HG03442 (cell line): Measurements from ENCODE around the gene MN1.
"Not testable (repeated sequence)": the region's sequence is repeated elsewhere in the genome, so short reads cannot be mapped to it uniquely, and the experiment has no call there.

Experiments
- ATAC-seq: cut with Tn5 transposase; IDR thresholded peaks from one replicate; pipeline ENCODE4 v1.9.1; 2021; ENCODE audit warnings: mild to moderate bottlenecking, moderate library complexity; ENCODE audit not compliant: unreplicated experiment

Gene MN1

GRCh38 chr22:27745809-27746208 lies 55.7 kb downstream of the MN1 start:
- no peak for ATAC-seq

DNA sequence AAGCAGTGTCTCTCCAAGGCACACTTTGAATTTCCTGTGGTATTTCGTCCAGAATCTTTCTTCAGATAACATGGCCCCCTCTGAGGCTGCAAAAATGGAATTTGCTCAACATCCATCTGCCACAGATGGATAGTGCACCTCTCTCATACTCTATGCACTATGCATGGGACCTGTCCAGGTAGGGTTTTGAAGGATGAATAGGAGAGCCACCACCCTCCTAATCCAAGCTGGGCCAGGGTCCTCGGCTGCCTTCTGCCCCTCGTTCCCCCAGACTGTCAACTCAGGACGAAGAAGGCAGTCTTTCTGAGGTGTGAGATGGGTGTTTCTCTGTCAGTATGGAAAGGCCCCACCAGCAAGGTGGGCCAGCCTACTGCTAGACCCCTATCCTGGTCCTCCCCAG lies 56.4 kb downstream of the MN1 start:
- ATAC-seq: no peak

- ATAC-seq: not testable (repeated sequence)
Observed at GRCh38 chr22:27744078-27744477, 57.5 kb downstream of the MN1 start.

DNA sequence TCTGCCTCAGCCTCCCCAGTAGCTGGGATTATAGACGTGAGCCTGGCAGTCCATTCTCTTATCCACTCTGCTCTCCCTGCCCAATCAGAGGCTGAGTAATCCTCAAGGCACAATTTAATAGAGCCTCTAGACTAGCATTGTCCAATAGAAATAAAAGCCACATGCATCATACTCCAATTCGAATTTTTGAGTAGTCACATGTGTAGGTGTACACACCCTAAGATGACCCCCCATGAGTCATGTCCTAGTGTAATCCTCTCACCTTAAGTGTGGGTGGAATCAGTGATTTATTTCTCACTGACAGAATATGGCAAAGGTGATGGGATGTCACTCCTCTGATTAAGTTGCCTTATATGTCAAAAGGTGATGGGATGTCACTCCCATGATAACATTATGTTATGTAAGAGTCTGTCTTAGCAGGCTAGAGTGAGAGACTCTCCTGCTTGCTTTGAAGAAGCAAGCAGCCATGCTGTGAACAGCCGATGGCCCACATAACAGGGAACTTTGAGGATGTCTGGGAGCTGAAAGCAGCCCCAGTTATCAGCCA lies 61.3 kb downstream of the MN1 start:
- no peak for ATAC-seq

GRCh38 chr22:27737521-27737920 lies 64.0 kb downstream of the MN1 start:
- ATAC-seq: no peak

- no peak for ATAC-seq
Observed at GRCh38 chr22:27734066-27734465, 67.5 kb downstream of the MN1 start.

- ATAC-seq: no peak
Observed at GRCh38 chr22:27732841-27733240, 68.7 kb downstream of the MN1 start.

GRCh38 chr22:27732391-27732790 lies 69.2 kb downstream of the MN1 start:
- no peak for ATAC-seq

DNA sequence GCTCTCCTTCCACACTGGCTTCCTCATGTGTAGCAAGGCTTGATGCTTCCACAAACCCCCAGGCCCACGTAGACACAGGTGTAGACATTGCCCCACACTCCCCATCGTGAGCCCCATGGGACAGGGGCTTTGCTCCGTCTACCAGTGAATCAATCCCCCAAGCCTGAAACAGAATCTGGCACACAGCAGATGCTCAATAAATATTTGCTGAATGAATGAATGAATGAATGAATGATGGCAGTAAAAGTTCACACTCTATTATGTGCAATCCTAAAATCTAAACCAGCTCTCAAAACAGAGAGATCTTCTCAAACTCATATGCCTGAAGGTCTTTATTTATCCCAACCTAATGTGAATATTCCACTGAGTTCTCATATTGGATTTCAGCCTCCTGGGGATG lies 69.9 kb downstream of the MN1 start:
- no peak for ATAC-seq

- ATAC-seq: no peak
Observed at GRCh38 chr22:27730641-27731433, 70.7 kb downstream of the MN1 start.

DNA sequence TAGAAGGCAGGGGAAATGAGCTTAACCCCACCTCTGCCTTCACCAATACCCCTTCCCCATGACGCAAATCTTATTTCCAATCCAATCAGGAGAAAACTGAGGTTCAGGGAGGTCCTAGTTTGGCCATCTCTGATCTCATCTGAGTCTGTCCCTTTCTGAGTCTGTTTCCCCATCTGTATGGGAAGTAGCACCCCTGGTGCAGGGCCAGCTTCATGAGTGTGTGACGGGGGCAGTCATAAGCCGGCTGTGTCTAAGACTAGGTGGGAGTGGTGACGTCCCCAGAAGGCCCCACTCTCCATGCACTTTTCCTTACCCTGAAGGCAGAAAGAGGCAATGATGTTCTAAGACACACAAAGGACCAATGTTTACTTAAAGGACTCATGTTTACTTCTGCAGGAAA lies 72.3 kb downstream of the MN1 start:
- no peak for ATAC-seq

DNA sequence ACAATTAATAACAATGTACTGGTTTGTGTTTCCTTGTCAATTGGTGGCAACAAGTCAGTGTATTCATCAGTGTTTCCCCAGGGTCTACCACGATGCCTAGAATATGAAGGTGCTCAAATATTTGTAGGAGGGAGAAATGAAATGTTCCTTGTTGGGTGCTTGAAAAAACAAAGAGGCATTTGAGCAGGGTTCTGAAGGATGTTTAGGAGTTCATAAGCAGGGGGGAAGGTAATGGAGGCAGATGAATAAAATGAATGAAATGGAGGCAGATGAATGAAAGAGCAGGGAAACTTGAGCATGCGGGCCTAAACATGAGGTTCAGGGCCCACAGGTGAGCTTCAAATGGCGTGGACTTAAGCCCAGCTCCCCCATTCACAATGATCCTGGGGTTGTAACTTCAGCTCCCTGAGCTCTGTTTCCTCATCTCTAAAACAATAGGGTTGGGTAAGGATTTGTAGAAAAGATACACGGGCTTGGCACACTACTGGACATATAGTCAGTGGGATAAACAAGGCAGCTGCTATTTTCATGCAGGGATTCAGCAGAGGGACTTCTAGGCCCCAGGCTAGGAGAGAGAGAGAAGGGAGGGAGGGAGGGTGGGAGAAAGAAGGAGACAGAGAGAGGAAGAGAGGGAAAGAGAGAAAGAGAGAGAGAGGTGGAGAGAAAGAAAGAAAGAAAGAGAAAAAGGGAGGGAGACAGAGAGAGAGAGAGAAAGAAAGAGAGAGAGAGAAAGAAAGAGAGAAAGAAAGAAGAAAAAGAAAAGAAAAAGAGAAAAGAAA lies 73.7 kb downstream of the MN1 start:
- ATAC-seq: no peak

- no peak for ATAC-seq
Observed at GRCh38 chr22:27726686-27727449, 74.7 kb downstream of the MN1 start.

DNA sequence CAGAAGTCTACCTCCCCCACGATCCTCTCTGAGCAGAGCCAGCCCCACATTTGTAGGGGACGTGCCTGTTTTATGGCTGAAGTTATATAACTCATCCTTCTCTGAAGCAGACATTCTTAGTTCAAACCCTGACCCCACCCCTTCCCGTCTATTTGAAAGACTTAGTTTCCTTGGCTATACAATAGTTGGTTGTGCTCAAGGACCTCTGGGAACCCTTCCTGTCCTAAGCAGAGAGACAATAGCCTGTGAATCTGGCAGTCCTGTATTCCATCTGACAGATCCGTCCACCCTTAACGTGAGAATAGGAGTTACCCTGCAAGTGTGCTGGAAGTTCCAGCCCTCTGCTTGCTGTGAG lies 75.2 kb downstream of the MN1 start:
- no peak for ATAC-seq

- ATAC-seq: no peak
Observed at GRCh38 chr22:27725661-27726060, 75.9 kb downstream of the MN1 start.

- no peak for ATAC-seq
Observed at GRCh38 chr22:27724709-27725108, 76.8 kb downstream of the MN1 start.

DNA sequence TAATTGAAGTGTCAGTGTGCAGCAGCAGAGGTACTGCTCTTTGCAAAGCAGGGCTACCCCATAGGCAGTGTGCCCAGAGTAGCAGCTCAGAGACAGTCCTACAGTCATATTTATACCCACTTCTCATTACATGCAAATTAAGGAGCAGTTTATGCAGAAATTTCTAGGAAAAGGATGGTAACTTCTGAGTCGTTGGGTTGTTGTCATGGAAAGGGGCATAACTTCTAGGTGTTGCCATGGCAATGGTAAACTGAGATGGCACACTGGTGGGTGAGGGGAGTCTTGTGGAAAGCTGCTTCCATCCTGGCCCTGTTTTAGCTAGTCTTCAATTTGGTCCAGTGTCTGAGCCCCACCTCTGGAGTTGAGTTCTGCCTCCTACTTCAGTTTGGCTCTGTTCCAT lies 77.4 kb downstream of the MN1 start:
- ATAC-seq: no peak

- ATAC-seq: no peak
Observed at GRCh38 chr22:27723708-27724107, 77.8 kb downstream of the MN1 start.

- no peak for ATAC-seq
Observed at GRCh38 chr22:27723158-27723557, 78.4 kb downstream of the MN1 start.

DNA sequence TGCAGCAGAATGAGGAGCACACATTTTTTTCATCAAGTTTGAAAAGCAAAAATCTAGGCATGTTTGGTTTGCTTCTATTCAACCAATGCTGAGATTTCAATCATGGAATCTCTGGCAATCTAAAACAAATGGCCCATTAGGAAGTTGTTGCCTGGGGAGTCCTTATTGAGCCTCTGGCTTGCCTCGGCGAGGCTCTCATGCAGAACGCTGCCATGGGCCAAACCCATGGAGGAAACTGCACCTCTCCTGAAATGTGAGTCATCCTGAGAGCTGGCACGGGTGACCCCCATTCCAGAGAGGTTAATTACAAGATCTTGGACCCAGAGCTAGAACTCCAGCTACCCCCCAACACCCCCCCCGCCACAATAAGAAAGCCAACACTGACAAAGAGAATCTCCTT lies 80.7 kb downstream of the MN1 start:
- ATAC-seq: no peak

- ATAC-seq: no peak
Observed at GRCh38 chr22:27719535-27720227, 81.9 kb downstream of the MN1 start.
